ENCODE results near the gene CD96. TPM values are rescaled to one million over a fixed set of nuclear protein-coding genes. Genes with fewer than 3 reads are reported as not detected.

CD96 gene
- total RNA-seq, 1 donor from 2014 or later, result not detected

GRCh38 chr3:111592936-111593335 is 50.9 kb downstream of the CD96 start:
- DNase-seq (ENCODE audit: low read depth in 2 of 2), result no peak

DNA sequence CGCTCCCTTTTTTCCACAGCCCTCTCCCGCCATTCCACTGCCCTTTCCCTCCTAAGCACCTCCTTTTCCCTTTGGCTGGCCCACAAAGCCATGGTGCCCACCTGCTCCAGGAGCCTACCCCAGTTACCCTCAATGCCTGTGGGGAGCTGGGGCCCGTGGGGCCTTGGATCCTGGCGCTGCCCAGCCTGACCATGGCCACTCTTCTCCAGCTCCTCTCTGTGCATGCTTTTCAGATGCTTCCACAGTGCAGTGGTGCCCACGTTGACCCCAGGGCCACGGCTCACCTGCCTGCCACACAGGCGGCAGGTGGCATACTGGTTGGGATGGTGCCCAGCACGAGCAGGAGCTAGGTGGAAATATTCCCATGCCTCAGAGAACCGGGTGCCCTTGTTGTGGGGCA is 51.7 kb downstream of the CD96 start:
- no peak for DNase-seq (ENCODE audit: low read depth in 2 of 2)

DNA sequence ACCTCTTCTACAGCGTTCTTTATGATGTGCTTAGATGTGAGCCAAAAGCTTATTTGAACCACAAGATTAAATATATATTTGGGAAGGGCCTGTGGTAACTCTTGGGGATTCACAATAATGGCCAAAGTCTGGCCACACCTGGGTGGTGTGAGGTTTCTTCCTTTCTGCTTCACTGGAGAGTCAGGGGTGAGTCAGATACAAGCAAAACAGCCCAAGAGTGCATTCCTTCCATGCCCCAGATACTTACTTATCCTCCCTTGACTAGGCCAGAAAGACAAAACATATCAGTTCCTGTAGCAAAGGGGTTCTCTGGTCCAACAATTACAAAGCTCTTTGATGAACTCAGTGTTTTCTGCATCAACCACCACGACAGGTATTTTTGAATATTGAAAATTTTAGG is 52.2 kb downstream of the CD96 start:
- DNase-seq (ENCODE audit: low read depth in 2 of 2), result no peak

DNA sequence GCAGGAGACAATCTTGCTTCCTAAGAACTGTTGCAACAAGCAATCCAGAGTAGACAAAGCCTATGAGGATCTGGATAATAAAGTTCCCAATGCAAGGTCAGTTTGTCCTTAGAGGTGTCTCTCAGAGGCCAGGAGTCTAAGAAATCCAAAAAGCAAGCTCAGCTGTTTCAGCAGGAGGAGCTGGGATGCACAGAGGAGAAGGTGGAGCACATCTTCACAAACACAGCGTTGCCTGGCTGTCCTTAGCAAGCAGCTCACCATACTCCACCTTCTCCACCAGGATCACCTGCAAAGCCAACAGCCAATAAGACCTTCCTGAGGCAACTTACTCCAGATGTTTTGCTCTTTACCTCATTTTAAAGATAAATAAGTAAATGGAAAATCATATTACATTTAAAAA is 52.8 kb downstream of the CD96 start:
- DNase-seq (ENCODE audit: low read depth in 2 of 2), result no peak

- no peak for DNase-seq (ENCODE audit: low read depth in 2 of 2)
These were observed 53.2 kb downstream of the CD96 start, which contains the start of gene ZBED2 for GRCh38 chr3:111595232-111595631. Gene ZBED2, minus strand, starts transcription at chr3:111595346. Its CDS starts 1,145 bp downstream, at chr3:111594201.

DNA sequence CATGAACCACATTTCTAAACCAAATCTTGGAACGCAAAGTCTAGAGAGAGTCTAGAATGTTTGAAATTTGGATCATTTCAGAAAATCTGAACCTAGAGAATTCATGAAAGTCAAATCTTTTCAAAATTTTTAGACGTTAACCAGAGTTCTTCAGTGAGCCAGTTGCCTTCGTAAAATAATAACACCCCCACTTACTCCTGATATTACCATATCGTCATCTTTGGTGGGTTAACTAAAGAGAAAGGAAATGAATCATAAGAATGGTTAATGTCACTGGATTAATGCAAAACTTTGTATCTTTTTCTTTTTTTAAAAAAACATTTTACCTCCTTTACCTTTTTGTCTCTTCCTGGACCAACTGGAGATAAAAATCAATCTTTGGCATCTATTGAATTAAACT is 54.3 kb downstream of the CD96 start:
- DNase-seq (ENCODE audit: low read depth in 2 of 2), result no peak

DNA sequence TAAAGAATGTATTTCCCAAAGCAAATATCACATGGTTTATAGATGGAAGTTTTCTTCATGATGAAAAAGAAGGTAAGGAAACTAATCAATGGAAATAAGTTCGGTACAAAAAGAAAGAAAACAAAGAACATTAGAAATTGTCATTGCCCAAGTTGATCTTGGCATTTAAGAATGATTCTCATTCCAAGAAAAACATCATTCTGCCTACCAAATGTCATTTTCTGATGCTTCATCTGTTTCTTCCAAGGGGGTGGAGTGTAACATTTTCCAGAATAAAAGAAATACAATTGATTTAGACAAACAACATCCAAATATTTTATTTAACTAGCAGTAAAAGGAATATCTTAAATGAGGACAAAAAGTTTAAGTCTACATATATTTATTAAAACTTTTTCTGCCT is 56.1 kb downstream of the CD96 start:
- no peak for DNase-seq (ENCODE audit: low read depth in 2 of 2)

DNA sequence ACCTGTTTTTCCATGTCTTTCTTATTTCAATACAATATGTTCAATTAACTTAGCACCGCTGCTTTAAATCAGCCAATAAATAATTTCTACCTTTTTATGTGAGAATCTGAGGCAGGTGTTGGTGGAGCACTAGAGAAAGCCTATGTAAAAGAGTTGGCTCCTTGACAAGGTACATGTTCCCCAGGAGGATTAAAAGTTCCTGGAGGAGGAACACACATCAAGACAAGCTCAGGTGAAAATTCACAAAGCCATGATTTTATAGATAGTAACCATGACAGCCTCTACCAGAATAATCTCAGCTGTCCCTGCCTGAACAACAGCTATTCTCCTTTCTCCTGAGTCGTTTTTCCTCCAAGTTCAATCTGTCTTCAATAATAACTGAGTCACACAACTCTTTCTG is 56.6 kb downstream of the CD96 start:
- no peak for DNase-seq (ENCODE audit: low read depth in 2 of 2)

- no peak for DNase-seq (ENCODE audit: low read depth in 2 of 2)
These were observed 59.8 kb downstream of the CD96 start for GRCh38 chr3:111601810-111602209.

DNA sequence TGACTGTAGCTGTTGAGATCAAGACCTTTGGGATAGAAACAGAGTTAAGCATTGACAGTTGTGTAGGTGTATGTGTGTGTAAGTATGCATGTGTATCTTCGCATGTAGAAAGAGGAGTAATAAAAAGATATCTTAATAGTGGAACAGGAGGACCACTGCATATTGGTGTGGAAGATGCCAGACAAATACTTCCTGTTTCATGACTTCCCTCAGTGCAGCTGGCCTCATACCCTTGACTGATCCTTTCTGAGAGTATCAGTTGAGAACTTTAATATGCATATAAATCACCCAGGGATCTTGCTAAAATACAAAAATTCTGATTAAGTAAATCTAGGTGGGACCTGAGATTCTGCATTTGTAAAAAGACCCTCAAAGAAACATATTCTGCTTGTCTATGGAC is 61.7 kb downstream of the CD96 start:
- DNase-seq (ENCODE audit: low read depth in 2 of 2), result no peak

GRCh38 chr3:111604119-111604518 is 62.1 kb downstream of the CD96 start:
- no peak for DNase-seq (ENCODE audit: low read depth in 2 of 2)

DNA sequence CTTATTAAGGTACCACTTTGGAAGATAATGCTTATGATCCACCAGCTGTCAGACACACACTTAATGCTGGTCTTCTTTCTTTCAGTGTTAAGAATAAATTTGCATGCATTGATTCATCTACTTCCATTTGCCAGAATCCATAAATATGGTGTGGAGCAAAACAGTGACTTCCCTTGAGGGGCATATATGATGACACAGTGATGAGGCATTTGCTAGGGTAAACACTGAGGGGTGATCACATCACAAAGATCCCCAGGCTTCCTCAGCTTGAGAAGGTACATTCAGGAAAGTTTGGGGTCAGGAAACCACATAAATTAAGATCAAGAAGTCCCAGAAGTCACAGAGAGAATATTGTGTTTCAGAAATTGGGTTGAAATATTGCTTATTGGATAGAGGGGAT is 63.0 kb downstream of the CD96 start:
- no peak for DNase-seq (ENCODE audit: low read depth in 2 of 2)

DNA sequence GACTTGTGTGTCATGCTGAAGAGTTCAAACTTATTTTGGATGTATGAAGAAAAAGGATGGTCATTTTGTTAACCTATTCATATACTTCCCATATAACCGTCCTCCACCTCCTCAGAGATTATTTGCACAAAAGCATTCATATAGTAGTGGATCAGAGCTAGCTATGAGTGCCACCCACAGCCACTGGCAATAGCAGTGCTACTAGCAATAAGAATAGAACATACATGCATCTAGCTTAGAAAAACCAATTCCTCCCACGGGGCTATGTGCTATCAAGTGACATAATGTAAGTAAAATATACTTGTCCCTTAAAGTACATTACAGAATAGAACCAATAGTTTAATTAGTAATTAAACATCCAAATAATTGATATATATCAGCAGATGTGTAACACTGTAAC is 63.5 kb downstream of the CD96 start:
- DNase-seq (ENCODE audit: low read depth in 2 of 2), result no peak

GRCh38 chr3:111607240-111607920 is 65.4 kb downstream of the CD96 start:
- DNase-seq (ENCODE audit: low read depth in 2 of 2), result no peak

DNA sequence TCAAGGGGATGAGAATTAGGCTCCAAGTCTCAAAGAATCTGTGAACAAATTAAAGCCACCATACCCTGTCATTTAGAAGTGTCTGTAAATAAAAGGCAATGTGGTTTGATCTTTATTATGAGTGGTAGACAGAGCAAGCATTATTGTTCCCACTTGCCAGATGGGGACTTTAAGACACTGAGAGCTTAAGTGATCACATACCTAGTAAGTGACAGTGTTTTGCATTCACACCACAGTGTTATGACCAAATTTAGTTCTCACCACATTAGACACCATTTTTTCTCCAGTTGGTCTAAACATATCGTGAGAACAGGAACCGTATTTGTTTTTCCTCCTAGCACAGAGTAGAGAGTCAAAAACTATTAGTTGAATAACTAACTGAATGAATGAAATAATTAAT is 66.4 kb downstream of the CD96 start:
- no peak for DNase-seq (ENCODE audit: low read depth in 2 of 2)

DNA sequence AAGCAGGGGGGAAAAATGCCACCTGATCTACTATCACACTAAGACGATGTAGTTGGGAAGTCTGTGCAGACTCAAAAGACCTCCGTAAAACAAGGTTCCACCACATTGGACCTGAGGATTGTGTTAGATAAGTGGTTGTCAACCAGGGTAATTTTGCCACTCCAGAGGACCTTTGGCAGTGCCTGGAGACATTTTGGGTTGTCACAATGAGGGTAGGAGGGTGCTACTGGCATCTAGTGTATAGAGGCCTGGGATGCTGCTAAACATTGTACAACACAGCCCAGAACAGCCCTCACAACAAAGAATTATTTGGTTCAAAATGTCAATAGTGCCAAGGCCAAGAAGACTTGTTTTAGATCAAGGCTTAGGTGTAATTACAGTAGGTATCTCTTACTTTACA is 67.7 kb downstream of the CD96 start:
- no peak for DNase-seq (ENCODE audit: low read depth in 2 of 2)

- no peak for DNase-seq (ENCODE audit: low read depth in 2 of 2)
These were observed 68.2 kb downstream of the CD96 start for GRCh38 chr3:111610189-111610588.

DNA sequence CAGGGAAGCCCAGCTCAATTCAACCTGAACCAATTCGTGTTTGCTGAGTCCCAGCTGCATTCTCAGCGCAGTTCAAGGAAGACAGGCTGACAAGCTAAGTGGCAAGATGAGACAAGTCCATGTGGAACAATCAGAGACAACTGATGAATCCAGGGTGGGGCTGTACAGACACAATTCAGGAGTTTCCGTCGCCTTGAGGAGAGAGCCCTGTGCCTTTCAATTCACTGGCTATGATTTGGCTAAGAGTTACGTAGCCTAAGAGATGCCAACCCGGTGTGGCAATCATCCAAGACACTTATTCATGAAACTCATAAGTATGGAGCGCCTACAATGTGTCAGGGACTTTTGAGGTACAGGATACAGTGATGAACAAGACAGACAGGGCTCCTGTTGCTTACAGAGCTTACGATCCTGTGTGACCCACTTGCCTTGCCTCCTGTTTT is 68.6 kb downstream of the CD96 start:
- DNase-seq (ENCODE audit: low read depth in 2 of 2), result no peak

GRCh38 chr3:111613294-111613693 is 71.3 kb downstream of the CD96 start:
- DNase-seq (ENCODE audit: low read depth in 2 of 2), result no peak

GRCh38 chr3:111615880-111616279 is 73.9 kb downstream of the CD96 start:
- DNase-seq (ENCODE audit: low read depth in 2 of 2), result no peak

DNA sequence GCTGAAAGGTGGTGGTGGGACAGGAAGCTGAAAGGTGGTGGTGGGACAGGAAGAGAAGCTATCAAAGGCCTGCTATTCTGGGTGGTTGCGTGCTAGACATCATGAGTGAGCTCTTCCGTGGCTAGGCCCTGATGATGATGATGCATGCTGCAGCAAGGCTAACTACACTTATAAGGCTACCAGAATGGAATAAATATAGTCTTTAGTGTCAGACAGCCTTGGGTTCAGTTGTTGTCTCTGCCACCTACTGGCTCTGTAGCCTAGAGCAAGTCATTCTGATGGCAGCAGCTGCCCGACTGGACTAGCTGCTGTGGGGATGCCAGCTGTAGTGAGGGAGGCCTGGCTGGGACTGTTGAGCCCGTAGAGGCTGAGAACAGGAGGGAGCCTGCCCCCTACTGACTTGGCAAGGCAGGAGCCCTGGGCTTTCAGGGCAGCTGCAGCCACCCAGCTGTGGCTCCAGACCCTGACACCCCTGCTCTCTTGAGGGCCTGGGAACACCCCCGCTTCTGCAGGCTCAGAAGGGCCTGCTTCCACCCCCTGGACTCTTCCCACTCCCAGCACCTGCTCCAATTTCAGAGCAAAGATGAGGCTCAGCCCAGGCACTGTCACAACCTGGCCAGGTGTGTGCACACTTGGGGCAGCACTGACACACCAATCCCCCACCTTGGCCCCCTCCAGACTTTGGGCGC is 74.6 kb downstream of the CD96 start:
- DNase-seq (ENCODE audit: low read depth in 2 of 2), result no peak

DNA sequence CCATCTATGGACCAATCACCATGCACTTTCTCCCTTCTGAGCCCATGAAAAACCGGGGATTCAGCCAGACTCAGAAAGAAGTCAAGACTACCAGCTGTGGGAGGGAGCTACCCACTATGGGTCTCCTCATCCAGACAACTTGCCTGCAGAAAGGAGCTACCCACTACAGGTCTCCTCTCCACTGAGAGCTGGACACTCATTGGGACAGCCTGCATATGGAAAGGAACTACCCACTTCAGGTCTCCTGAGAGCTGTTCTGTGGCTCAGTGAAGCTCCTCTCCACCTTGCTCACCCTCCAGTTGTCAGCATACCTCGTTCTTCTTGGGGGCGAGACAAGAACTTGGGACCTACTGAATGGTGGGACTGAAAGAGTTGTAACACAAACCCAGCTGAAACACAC is 75.4 kb downstream of the CD96 start:
- DNase-seq (ENCODE audit: low read depth in 2 of 2), result no peak

- DNase-seq (ENCODE audit: low read depth in 2 of 2), result no peak
These were observed 76.1 kb downstream of the CD96 start for GRCh38 chr3:111617912-111618601.
